ENCODE results near the gene SON.

DNA sequence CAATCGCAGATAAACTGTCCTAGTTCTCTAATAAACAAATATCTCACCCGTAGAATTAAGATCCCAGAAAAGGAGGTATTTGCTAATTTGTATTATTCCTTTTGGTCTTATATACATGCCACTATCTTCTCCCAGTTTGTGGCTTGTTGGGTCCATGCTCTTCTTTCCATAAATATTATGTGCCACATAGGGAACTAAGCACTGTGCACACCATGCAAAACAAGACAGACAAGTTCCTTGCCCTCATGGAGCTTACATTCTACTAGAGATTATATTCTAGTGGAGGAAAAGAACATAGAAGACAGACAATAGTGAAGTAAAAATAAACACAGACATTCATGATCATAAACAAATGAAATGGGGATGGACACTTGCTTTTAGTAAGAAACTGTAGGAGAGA is 5.6 kb upstream of the SON start:
- TF ChIP-seq POLR2A (IDR thresholded peaks at IDR 0.05) (no peak), POLR2AphosphoS5 (IDR thresholded peaks at IDR 0.05) (no peak)
